ENCODE results near the gene NTM.

The NTM gene

GRCh38 chr11:131463649-131464425 is 93.4 kb downstream of the NTM start:
- in situ Hi-C loops (cut with HindIII; ENCODE audit: low sequenced_read_pairs) = no loop called here
- DNase-seq (ENCODE audit: low read depth, low spot score) = no peak
- no peak for TF ChIP-seq CTCF (IDR thresholded peaks at IDR 0.05; ENCODE audit: low read depth, low read length)
- H3K4me3 ChIP-seq (ENCODE audit: low read depth, low read length) = no peak overlapping the region

DNA sequence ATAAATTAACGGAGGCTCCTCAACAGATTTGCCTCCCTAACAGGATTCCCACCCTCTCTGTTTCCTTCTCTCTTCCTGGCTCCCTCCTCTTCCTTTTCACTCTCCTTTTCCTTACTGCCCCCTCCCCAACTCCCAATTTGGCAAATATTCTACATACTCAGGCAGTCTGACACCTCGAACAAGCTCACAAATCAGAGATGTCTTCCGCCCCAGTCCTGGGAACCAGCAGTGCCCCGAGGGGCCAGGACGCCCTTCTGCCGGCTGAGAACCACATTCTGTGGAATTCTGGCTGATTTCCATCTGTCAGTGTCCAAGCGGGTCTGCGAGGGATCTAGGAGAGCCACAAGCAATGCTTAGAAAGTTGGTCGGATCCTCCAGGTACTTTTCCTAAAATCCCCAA is 94.0 kb downstream of the NTM start:
- no peak for DNase-seq (ENCODE audit: low read depth, low spot score)
- no peak for TF ChIP-seq CTCF (IDR thresholded peaks at IDR 0.05; ENCODE audit: low read depth, low read length)

GRCh38 chr11:131465039-131465438 is 94.6 kb downstream of the NTM start:
- no peak for TF ChIP-seq CTCF (IDR thresholded peaks at IDR 0.05; ENCODE audit: low read depth, low read length)
- in situ Hi-C loops (cut with HindIII; ENCODE audit: low sequenced_read_pairs) = no loop called here

More for the DNA sequence above, 94.0 kb downstream of the NTM start:
- no peak overlapping the region for H3K4me3 ChIP-seq (ENCODE audit: low read depth, low read length)
- in situ Hi-C loops (cut with HindIII; ENCODE audit: low sequenced_read_pairs) = no loop called here

DNA sequence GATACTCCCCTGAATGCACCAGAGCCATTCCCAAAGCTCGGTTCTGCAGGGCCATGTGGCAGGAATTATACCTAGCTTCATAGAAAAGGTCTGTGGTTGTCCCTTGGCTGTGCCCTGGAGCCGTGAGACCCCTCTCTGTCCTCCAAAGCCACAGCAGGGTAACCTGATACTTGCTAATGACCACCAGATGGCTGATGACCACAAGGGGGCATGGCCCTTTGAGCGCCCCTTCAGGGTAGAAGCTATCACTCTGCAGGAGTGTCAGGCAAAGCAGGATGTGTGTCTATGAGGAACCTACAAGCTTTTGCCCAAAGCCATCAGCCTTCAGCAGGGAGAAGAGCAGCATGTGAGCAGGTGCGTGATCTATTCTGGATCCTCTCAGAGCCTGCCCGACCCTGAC is 95.3 kb downstream of the NTM start:
- no peak for DNase-seq (ENCODE audit: low read depth, low spot score)
- H3K4me3 ChIP-seq (ENCODE audit: low read depth, low read length) = no peak overlapping the region
- in situ Hi-C loops (cut with HindIII; ENCODE audit: low sequenced_read_pairs) = no loop called here
- no peak for TF ChIP-seq CTCF (IDR thresholded peaks at IDR 0.05; ENCODE audit: low read depth, low read length)

More at GRCh38 chr11:131465039-131465438, 94.6 kb downstream of the NTM start:
- no peak overlapping the region for H3K4me3 ChIP-seq (ENCODE audit: low read depth, low read length)
- DNase-seq (ENCODE audit: low read depth, low spot score) = no peak

DNA sequence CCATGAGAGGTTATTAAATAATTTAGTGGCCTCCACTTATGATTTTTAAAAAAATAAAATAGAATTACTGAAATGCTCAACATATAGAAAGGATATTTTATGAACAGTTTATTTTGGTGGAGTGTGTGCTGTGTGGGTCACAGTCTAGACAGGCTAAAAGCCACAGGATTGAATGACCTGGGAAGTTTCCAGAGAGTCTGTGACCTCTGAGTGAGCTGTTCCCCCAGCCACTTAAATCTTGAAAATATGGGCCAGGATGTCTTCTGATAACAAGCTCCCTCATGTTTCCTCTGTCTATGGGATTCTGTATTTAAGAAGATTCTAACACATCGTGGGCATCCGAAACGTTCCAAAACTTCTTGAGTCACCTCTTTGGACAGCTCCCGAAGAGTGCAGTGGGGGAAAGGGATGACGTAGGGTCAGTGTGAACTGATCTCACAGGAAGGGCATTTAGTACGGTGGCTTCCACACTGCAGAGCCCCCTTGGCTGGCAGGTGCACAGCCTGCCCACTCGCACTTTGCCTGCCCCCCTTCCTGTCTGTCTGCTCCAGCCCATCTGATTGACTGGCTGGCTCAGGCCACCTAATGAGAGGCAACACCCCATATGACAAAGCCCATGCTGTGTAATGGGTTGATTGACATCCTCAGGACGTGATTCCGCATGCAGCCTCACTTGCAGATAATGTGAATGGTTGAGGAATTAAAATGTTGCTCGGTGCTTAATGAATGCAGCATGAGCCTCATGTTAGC is 97.4 kb downstream of the NTM start:
- no peak for TF ChIP-seq CTCF (IDR thresholded peaks at IDR 0.05; ENCODE audit: low read depth, low read length)
- DNase-seq (ENCODE audit: low read depth, low spot score) = no peak
- in situ Hi-C loops (cut with HindIII; ENCODE audit: low sequenced_read_pairs) = no loop called here
- no peak overlapping the region for H3K4me3 ChIP-seq (ENCODE audit: low read depth, low read length)

GRCh38 chr11:131468565-131468964 is 98.2 kb downstream of the NTM start:
- no peak for DNase-seq (ENCODE audit: low read depth, low spot score)
- no peak overlapping the region for H3K4me3 ChIP-seq (ENCODE audit: low read depth, low read length)
- in situ Hi-C loops (cut with HindIII; ENCODE audit: low sequenced_read_pairs) = no loop called here
- no peak for TF ChIP-seq CTCF (IDR thresholded peaks at IDR 0.05; ENCODE audit: low read depth, low read length)

Data from astrocyte of the spinal cord (primary cell).